Gastroesophageal sphincter (tissue), 3 donors: ENCODE results near the gene UBR7.

Experiments used
- CTCF ChIP-seq, 4 experiments: fragments of 200-600 bp in 2 of 4; fragments of 450-650 bp in 2 of 4; sonication (generic) in 1 of 4; IDR thresholded peaks; one replicate each; pipeline ENCODE4 v1.5.1; 2017 to 2019; ENCODE audit warnings: antibody characterized with exemption in 4 of 4, mild to moderate bottlenecking in 2 of 4, moderate library complexity in 2 of 4
- EP300 ChIP-seq: sonication (generic); formaldehyde crosslinking; IDR thresholded peaks from one replicate; pipeline ENCODE4 v1.6.1; 2017; ENCODE audit warnings: antibody characterized with exemption, mild to moderate bottlenecking

- TF ChIP-seq EP300, result no peak
- peak; percentile 13 to 37 (median 14) for TF ChIP-seq CTCF (IDR thresholded peaks at IDR 0.05)
These were observed 12.2 kb downstream of the UBR7 start for GRCh38 chr14:93219103-93219726.
